Parathyroid adenoma (tissue), 2 donors: ENCODE measurements around the gene STK32C.

Experiments used
- H2AFZ ChIP-seq: fragments of 300-600 bp; sonication (generic); one replicate; pipeline ENCODE4 v1.7.0; 2017; ENCODE audit warnings: antibody characterized with exemption, mild to moderate bottlenecking
- H3K27ac ChIP-seq: fragments of 300-600 bp; sonication (generic); one replicate; pipeline ENCODE4 v1.7.0; 2017
- H3K27me3 ChIP-seq: fragments of 300-600 bp; sonication (generic); one replicate; pipeline ENCODE4 v1.7.0; 2017; ENCODE audit warnings: low read length; ENCODE audit not compliant: control insufficient read depth, insufficient read depth
- H3K36me3 ChIP-seq: fragments of 300-600 bp; sonication (generic); one replicate; pipeline ENCODE4 v1.7.0; 2017; ENCODE audit warnings: low read length; ENCODE audit not compliant: control insufficient read depth, insufficient read depth
- H3K4me1 ChIP-seq: fragments of 300-600 bp; sonication (generic); one replicate; pipeline ENCODE4 v1.7.0; 2017; ENCODE audit warnings: control low read depth
- H3K4me2 ChIP-seq: fragments of 300-600 bp; sonication (generic); one replicate; pipeline ENCODE4 v1.7.0; 2017; ENCODE audit warnings: low read length
- H3K4me3 ChIP-seq: fragments of 300-600 bp; sonication (generic); one replicate; pipeline ENCODE4 v1.7.0; 2017; ENCODE audit warnings: low read depth, low read length
- H3K79me2 ChIP-seq: fragments of 300-600 bp; sonication (generic); one replicate; pipeline ENCODE4 v1.7.0; 2017; ENCODE audit warnings: control low read depth
- H3K9ac ChIP-seq: fragments of 300-600 bp; sonication (generic); one replicate; pipeline ENCODE4 v1.7.0; 2017; ENCODE audit warnings: mild to moderate bottlenecking
- H3K9me3 ChIP-seq: fragments of 300-600 bp; sonication (generic); one replicate; pipeline ENCODE4 v1.7.0; 2017; ENCODE audit warnings: low read length; ENCODE audit not compliant: control insufficient read depth
- CTCF ChIP-seq: fragments of 300-600 bp; sonication (generic); IDR thresholded peaks from one replicate; pipeline ENCODE4 v1.7.0; 2017; ENCODE audit warnings: antibody characterized with exemption, mild to moderate bottlenecking
- donor health status: primary hyperparathyroidism.

Gene STK32C

GRCh38 chr10:132247943-132248342 lies 59.8 kb downstream of the STK32C start:
- H3K4me3 ChIP-seq = no peak overlapping the region
- H3K79me2 ChIP-seq = no peaks in the 10 kb centered on the region
- no peaks in the 10 kb centered on the region for H3K4me1 ChIP-seq
- no peak overlapping the region for H2AFZ ChIP-seq
- no peak overlapping the region for H3K4me2 ChIP-seq
- no peaks in the 10 kb centered on the region for H3K27me3 ChIP-seq
- H3K36me3 ChIP-seq = no peaks in the 10 kb centered on the region
- no peaks in the 10 kb centered on the region for H3K9me3 ChIP-seq
- no peak for TF ChIP-seq CTCF
- H3K27ac ChIP-seq = no peak overlapping the region
- no peak overlapping the region for H3K9ac ChIP-seq

- TF ChIP-seq CTCF = no peak
- no peak overlapping the region for H3K4me3 ChIP-seq
- H3K9ac ChIP-seq = no peak overlapping the region
These were observed 61.5 kb downstream of the STK32C start for GRCh38 chr10:132246296-132246695.

GRCh38 chr10:132245056-132245455 lies 62.7 kb downstream of the STK32C start:
- H3K27ac ChIP-seq = no peak overlapping the region
- TF ChIP-seq CTCF = no peak
- no peak overlapping the region for H3K4me2 ChIP-seq
- H3K27me3 ChIP-seq = no peaks in the 10 kb centered on the region
- H3K79me2 ChIP-seq = no peaks in the 10 kb centered on the region
- H3K4me3 ChIP-seq = no peak overlapping the region
- H3K36me3 ChIP-seq = no peaks in the 10 kb centered on the region
- H3K9ac ChIP-seq = no peak overlapping the region
- H3K9me3 ChIP-seq = no peaks in the 10 kb centered on the region
- no peak overlapping the region for H2AFZ ChIP-seq
- no peaks in the 10 kb centered on the region for H3K4me1 ChIP-seq

More at GRCh38 chr10:132246296-132246695, 61.5 kb downstream of the STK32C start:
- Histone ChIP-seq H3K4me1 (no peaks in the 10 kb centered on the region), H3K27me3 (no peaks in the 10 kb centered on the region), H3K4me2 (no peak overlapping the region), H3K36me3 (no peaks in the 10 kb centered on the region), H3K27ac (no peak overlapping the region), H3K79me2 (no peaks in the 10 kb centered on the region), H2AFZ (no peak overlapping the region), H3K9me3 (no peaks in the 10 kb centered on the region)

GRCh38 chr10:132243626-132244025 lies 64.1 kb downstream of the STK32C start:
- Histone ChIP-seq H2AFZ (no peak overlapping the region), H3K27ac (no peak overlapping the region), H3K4me3 (no peak overlapping the region), H3K27me3 (no peaks in the 10 kb centered on the region), H3K79me2 (no peaks in the 10 kb centered on the region), H3K36me3 (no peaks in the 10 kb centered on the region), H3K9ac (no peak overlapping the region), H3K9me3 (no peaks in the 10 kb centered on the region), H3K4me1 (no peaks in the 10 kb centered on the region), H3K4me2 (no peak overlapping the region)
- TF ChIP-seq CTCF = no peak

- TF ChIP-seq CTCF = no peak
- H3K27ac ChIP-seq = no peak overlapping the region
- H2AFZ ChIP-seq = no peak overlapping the region
- H3K36me3 ChIP-seq = no peaks in the 10 kb centered on the region
- H3K4me3 ChIP-seq = no peak overlapping the region
- no peak overlapping the region for H3K9ac ChIP-seq
- no peaks in the 10 kb centered on the region for H3K4me1 ChIP-seq
- H3K9me3 ChIP-seq = no peaks in the 10 kb centered on the region
- H3K79me2 ChIP-seq = no peaks in the 10 kb centered on the region
- H3K27me3 ChIP-seq = no peaks in the 10 kb centered on the region
- no peak overlapping the region for H3K4me2 ChIP-seq
These were observed 64.6 kb downstream of the STK32C start for GRCh38 chr10:132243141-132243540.
